ENCODE measurements around the gene IL17C.

The IL17C gene

GRCh38 chr16:88610909-88611812, 27.2 kb upstream of the IL17C start:
- no peak for DNase-seq

GRCh38 chr16:88613293-88613692, 25.1 kb upstream of the IL17C start:
- DNase-seq: no peak

GRCh38 chr16:88613911-88614817, 24.2 kb upstream of the IL17C start:
- no peak for DNase-seq

- DNase-seq: no peak
Observed at GRCh38 chr16:88614818-88615580, 23.4 kb upstream of the IL17C start.

GRCh38 chr16:88616320-88616719, 22.1 kb upstream of the IL17C start:
- no peak for DNase-seq

GRCh38 chr16:88616736-88617135, 21.6 kb upstream of the IL17C start:
- DNase-seq: no peak

- no peak for DNase-seq
Observed at GRCh38 chr16:88617268-88618031, 20.9 kb upstream of the IL17C start.

- DNase-seq: no peak
Observed at GRCh38 chr16:88618182-88618955, 20.0 kb upstream of the IL17C start.

GRCh38 chr16:88618956-88619667, 19.3 kb upstream of the IL17C start:
- no peak for DNase-seq

GRCh38 chr16:88619859-88620815, 18.2 kb upstream of the IL17C start:
- DNase-seq: peak; percentile 88

- no peak for DNase-seq
Observed at GRCh38 chr16:88622125-88622524, 16.2 kb upstream of the IL17C start.

- DNase-seq: no peak
Observed at GRCh38 chr16:88622866-88623265, 15.5 kb upstream of the IL17C start.

- DNase-seq: no peak
Observed at GRCh38 chr16:88623858-88624257, 14.5 kb upstream of the IL17C start.

GRCh38 chr16:88624481-88624880, 13.9 kb upstream of the IL17C start:
- DNase-seq: no peak

GRCh38 chr16:88624977-88625576, 13.3 kb upstream of the IL17C start:
- no peak for DNase-seq

GRCh38 chr16:88626646-88627045, 11.7 kb upstream of the IL17C start:
- no peak for DNase-seq

- DNase-seq: no peak
Observed at GRCh38 chr16:88627531-88628411, 10.6 kb upstream of the IL17C start.

GRCh38 chr16:88628512-88628974, 9.8 kb upstream of the IL17C start:
- no peak for DNase-seq

Data from CD4-positive, alpha-beta T cell treated with Interleukin-17A for 1 hour (primary cell).